A549 (cell line): ENCODE results near the gene CISH.

Experiments
- BHLHE40 ChIP-seq: IDR thresholded peaks from 2 replicates; pipeline ENCODE4 v1.6.1; 2012; ENCODE audit warnings: low read depth, low read length, inconsistent platforms
- CEBPB ChIP-seq, 2 experiments: fragments of >200 bp in 1 of 2; sonication (Bioruptor Twin) in 1 of 2; formaldehyde crosslinking in 1 of 2; IDR thresholded peaks; 2 replicates each; pipeline ENCODE4 v1.6.1; 2012 to 2016
- CTCF ChIP-seq: fragments of >200 bp; sonication (Bioruptor Twin); formaldehyde crosslinking; IDR thresholded peaks from 3 replicates; pipeline ENCODE4 v1.5.1; 2016
- EHMT2 ChIP-seq: fragments of 200-600 bp; sonication (generic); IDR thresholded peaks from 2 replicates; pipeline ENCODE4 v1.6.1; 2016; ENCODE audit warnings: antibody characterized with exemption, low read depth, mild to moderate bottlenecking, moderate library complexity
- EP300 ChIP-seq, 2 experiments: fragments of >200 bp; sonication (Bioruptor Twin); formaldehyde crosslinking; IDR thresholded peaks; 2 replicates in 1 of 2; 3 replicates in 1 of 2; pipeline ENCODE4 v1.6.1; 2016 to 2017
- HMGXB4 ChIP-seq: fragments of 250-450 bp; sonication (Bioruptor Pico); IDR thresholded peaks from 2 replicates; pipeline ENCODE4 v1.5.0; 2021; ENCODE audit warnings: mild to moderate bottlenecking, moderate library complexity, borderline replicate concordance
- MAFK ChIP-seq: fragments of 450-650 bp; IDR thresholded peaks from 2 replicates; pipeline ENCODE4 v1.6.1; 2014; ENCODE audit not compliant: partially characterized antibody
- MAX ChIP-seq: IDR thresholded peaks from 2 replicates; pipeline ENCODE4 v1.6.1; 2012
- POLR2A ChIP-seq: IDR thresholded peaks from 2 replicates; pipeline ENCODE4 v1.6.1; 2012; ENCODE audit warnings: mild to moderate bottlenecking, low read length

- TF ChIP-seq MAFK (no peak), BHLHE40 (no peak), EP300 (IDR thresholded peaks at IDR 0.05) (no peak), HMGXB4 (CRISPR knock-in tag) (no peak), CEBPB (IDR thresholded peaks at IDR 0.05) (no peak), EHMT2 (no peak), MAX (no peak), CTCF (no peak), POLR2A (no peak)
Measured at GRCh38 chr3:50651445-50651844, 39.9 kb upstream of the CISH start.
